Measurements from ENCODE around the gene ATG13.
"Not testable (repeated sequence)": the region's sequence is repeated elsewhere in the genome, so short reads cannot be mapped to it uniquely, and the experiment has no call there.

The ATG13 gene

DNA sequence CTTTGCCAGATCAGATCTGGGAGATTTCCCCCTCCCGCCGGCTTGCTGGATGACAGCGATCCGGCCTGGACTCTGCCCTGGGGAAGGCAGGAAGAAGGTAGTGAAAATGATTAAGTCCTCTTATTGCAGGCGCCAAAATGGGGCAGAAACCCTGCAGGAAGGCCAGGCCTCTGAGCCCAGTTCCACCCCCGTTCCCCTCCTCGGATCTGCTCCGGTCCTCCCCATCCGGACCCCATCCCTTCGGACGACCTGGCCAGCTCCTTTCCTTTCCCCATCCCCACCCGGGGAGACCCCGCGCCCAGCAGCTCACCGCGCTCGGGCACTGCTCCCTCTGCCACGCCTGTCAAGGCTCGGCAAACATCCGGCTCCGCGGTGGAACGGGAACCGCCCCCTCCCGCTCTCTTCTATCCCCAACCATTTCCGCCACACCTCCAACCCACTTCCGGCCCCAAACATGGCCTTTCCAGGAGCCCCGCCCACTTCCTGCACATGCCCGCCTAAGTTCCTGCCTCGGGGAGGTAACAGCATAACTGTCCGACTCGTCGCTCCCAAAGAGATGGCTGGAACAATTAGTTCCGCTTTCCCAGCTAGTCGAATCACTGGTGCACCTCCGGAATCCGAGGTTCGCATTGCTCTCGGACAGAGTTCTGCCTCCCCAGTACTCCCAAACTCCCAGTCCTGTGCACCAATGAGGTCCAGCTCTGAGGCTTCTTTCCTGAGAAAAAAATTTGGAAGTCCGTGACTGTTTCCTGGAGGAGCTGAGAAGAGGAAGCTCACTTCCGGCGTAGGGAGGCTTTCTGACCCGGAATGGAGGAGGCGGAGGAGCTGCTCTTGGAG is 83.1 kb downstream of the ATG13 start, which contains the start of the genes ARHGAP1 and ZNF408:
ARHGAP1 (minus strand) TSS at position 379 of the 837 bp plus-strand sequence. CDS start 4,512 bp downstream, outside the sequence.
ZNF408 (plus strand) TSS at position 791 of the 837 bp plus-strand sequence; CDS start at position 808, 17 bp downstream.
- peak; percentile 98 to 99 for DNase-seq

GRCh38 chr11:46701078-46701654 is 83.8 kb downstream of the ATG13 start:
- no peak for DNase-seq

GRCh38 chr11:46705070-46705688 is 87.8 kb downstream of the ATG13 start:
- DNase-seq, result no peak

- DNase-seq, result no peak
Observed at GRCh38 chr11:46706886-46707285, 89.5 kb downstream of the ATG13 start.

GRCh38 chr11:46709351-46709750 is 92.0 kb downstream of the ATG13 start:
- not testable (repeated sequence) for DNase-seq

DNA sequence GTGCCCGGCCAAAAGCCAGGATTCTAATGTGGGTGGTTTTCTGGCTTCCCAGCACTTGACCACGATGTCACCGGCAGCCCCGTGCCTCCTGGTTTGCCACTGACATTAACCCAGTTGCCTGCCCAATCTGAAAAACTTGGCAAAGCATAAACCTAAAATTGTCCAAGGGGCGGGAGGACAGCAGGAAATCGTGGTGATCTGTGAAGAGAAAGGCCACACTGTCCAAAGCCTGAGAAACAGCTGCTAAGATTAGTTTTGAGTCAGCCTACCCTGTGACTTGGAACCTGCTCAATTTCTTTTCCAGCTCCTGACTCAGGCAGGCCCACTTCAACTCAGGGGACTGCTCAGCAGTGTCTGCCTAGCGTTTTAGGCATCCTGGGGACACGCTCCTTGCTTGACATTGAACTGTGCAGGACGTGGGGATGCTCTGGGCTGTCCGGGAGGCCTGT is 93.5 kb downstream of the ATG13 start:
- no peak for DNase-seq

DNA sequence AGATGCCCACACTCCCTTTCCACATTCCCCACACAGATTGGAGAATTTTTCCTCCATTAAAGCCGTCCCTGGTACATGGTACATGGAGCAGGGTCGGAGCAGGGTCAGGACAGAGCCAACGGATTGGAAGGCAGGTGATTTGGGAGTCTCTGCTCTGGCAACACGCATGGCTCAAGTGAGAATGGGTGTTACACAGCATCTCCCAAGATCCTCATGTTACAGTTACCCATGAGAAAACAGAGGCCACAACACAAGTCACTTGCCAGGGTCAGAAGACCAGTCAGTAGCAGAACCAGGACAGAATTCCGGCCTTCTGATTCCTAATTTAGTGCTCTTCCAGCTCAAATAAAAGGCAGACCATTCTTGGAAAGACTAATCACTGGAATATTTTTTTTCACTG is 94.0 kb downstream of the ATG13 start:
- no peak for DNase-seq

DNA sequence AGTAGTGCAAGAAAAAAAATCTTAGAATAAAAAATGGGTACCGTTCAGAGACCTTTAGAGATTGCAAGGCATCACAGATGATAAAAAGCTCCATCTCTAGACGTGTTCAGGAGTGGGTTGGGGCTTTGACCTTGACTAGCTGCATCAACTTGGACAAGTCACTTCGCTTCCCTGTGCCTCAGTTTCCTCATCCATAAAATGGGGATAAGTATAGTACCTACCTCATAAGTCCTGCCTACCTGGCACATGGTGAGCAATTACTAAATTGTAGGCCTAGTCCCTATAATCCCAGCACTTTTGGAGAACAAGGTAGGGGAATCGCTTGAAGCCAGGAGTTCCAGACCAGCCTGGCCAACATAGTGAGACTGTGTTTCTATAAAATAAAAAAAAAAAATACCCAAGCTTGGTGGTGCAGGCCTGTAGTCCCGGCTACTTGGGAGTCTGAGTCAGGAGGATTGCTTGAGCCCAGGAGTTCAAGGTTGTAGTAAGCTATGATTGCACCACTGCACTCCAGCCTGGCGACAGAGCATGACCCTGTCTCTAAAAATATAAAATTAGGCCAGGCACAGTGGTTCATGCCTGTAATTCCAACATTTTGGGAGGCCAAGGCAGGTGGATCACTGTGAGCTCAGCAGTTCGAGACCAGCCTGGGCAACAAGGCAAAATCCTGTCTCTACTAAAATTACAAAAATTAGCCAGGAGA is 95.7 kb downstream of the ATG13 start:
- DNase-seq, result no peak

- not testable (repeated sequence) for DNase-seq
Observed at GRCh38 chr11:46717825-46718154, 100.4 kb downstream of the ATG13 start.

DNA sequence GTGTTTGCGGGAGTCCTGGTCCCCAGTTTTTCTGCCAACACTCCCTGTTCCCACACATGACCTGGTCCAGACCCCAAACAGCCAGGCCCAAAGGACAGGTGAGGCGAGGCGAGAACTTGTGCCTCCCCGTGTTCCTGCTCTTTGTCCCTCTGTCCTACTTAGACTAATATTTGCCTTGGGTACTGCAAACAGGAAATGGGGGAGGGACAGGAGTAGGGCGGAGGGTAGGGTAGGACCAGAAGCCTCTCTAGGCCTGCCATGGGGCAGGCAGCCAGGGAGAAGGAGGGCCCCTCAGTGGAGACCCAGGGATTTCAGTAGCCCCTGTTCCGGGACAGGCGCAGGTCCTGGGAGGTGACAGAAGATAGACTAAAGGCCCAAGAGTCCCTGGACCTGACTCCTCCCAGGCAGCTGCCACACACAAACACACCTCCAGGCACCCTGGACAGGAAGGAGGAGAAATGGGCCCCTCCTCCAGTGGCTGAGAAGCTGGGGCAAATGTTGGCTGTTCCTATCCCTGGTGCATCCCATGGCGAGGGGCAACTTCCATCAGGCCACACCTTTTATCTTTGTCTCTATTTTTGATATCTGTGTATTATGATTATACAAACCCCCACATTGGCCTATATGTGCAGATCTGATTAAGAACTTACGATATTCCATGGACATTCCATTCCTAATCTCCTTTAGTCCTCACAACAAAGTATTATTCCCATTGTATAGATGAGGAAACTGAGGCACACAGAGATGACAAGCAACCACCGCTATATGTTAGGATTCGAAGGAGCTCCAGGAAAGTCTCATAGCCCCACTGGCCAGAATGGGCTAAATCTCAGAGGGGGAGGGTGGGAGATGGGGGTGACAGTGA is 101.0 kb downstream of the ATG13 start:
- no peak for DNase-seq

DNA sequence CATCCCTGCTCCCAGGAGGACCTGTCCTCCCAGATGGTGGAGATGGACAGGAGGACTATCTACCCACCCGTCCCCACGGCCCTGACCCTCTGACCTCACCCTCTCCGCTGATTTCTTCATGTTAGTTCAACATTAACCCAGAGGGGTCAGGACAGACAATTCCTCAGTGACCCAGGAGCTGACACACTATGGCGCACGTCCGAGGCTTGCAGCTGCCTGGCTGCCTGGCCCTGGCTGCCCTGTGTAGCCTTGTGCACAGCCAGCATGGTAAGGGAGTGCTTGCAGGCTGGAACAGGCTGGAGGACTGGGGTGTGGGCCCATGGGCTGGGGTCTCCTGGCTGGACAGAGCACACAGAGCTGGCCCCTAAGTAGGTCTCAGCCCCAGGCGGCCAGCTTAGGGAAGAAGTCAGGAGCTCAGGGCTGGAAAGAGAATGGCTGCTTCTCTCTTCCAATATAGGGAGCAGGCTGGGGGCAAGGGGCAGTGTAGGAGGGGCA is 101.7 kb downstream of the ATG13 start, which contains the start of gene F2:
F2 (plus strand) TSS at position 166 of the 495 bp plus-strand sequence; CDS start at position 189, 23 bp downstream.
- DNase-seq, result no peak

GRCh38 chr11:46719543-46720218 is 102.3 kb downstream of the ATG13 start:
- no peak for DNase-seq

DNA sequence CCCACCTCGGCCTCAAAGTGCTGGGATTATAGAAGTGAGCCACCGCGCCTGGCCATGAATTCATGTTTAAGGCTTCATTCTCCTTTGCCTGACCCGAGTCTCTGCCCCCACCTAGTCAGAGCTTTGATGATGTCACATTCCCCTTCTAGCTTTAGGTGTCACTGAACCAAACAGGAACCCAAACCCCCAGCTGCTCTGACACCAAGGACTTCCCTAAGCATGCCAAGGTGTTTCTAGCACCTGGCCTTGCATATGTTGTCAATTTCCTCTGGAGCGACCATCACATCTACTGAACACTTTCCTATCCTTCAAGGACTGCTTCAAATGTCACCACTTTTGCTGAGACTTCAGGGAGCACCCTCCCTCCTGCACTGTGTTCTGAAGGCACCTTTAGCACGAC is 103.9 kb downstream of the ATG13 start:
- DNase-seq, result no peak

DNA sequence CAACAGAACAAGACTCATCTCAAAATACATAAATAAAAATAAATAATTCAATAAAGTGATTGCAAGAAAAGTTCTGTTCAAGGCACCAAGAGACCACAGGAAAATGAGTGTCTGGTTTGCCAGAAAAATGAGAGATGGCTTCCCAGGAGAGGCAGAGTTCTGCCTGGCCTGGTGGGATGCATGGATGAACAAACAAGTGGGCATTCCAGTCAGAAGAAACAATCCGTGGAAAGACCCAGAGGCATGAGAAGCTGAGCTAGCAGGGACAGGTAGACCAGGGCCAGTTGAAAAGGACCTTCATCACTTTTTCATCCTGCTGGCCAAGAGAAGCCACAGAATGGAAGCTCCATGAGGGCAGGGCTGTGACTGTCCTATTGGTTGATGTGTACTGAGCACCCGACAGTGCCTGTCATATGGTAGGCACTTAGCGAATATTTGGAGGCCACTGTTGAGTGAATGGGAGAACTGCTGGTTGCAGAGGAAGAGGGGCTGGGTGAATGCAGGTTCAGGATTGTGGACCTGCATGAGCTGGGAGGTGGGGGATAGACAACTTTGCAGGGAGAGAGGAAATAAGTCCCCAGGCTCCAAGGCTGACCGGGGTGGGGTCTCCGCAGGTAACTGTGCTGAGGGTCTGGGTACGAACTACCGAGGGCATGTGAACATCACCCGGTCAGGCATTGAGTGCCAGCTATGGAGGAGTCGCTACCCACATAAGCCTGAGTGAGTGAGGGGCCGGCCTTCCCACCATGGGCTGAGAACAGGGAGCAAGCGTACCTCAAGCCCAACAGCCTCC is 105.4 kb downstream of the ATG13 start:
- no peak for DNase-seq

- DNase-seq, result no peak
Observed at GRCh38 chr11:46723359-46723680, 106.0 kb downstream of the ATG13 start.

- no peak for DNase-seq
Observed at GRCh38 chr11:46724088-46724487, 106.7 kb downstream of the ATG13 start.
